ENCODE results near the gene PDE3A. TPM values are rescaled to one million over a fixed set of nuclear protein-coding genes. Genes with fewer than 3 reads are reported as not detected.
A peak's percentile ranks its signal among the peaks of the same experiment; 100 is the strongest.

Gene PDE3A
- total RNA-seq, 2 donors from 2014 or later: 46.9 to 113 TPM

- intact Hi-C loops (cut with DNase I, micrococcal nuclease): no loop called here
- DNase-seq (peak; percentile 37 to 48), ATAC-seq (peak; percentile 98)
Observed at GRCh38 chr12:20716037-20716436, 347.7 kb downstream of the PDE3A start.

DNA sequence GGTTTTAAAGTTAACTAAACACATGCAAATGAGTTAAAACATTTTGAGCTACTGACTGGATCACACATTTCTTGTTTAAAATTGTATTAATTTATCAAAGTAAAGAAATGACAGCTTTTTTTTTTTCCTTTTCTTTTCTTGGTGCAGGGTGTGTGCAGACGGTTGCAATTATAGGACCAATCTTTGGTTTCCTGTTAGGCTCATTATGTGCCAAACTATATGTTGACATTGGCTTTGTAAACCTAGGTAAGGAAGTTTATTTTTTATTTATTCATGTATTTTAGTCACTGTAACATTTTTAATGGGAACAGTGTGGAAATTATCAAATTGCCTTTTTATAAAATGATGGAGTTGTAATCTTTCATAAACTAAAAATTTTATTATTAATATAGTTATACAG is 348.6 kb downstream of the PDE3A start:
- intact Hi-C loops (cut with DNase I, micrococcal nuclease): no loop called here
- ATAC-seq (peak; percentile 76), DNase-seq (no peak)

GRCh38 chr12:20718294-20718693 is 350.0 kb downstream of the PDE3A start:
- ATAC-seq: no peak
- no peak for DNase-seq
- intact Hi-C loops (cut with DNase I, micrococcal nuclease): no loop called here

GRCh38 chr12:20722142-20722541 is 353.8 kb downstream of the PDE3A start:
- no peak for DNase-seq
- peak; percentile 100 for ATAC-seq
- intact Hi-C loops (cut with DNase I, micrococcal nuclease): no loop called here

DNA sequence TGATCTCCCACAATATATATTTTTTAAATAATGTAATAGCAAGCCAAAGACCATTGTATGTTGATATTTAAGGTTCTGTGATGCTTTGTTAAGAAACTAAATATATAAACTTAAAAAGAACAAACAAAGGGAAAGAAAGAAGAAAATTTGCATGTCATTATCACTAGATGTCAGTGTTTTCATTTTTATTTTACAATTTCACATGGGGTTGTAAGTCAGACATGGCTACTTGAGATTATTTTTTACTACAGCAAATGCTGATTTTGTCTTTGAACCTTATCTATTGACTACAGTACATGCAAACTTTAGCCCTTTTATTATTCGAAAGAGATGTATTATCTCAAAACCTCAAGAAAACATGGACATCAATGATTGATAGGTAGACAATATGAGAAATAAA is 362.9 kb downstream of the PDE3A start:
- no peak for ATAC-seq
- intact Hi-C loops (cut with DNase I, micrococcal nuclease): no loop called here
- DNase-seq: no peak

Data from left colon (tissue), 2 donors.